ENCODE results near the gene USP32.

GRCh38 chr17:60353773-60354172, 38.2 kb downstream of the USP32 start:
- TF ChIP-seq CTCF (optimal IDR thresholded peaks at IDR 0.05 in 1 of 3, IDR thresholded peaks at IDR 0.05 in 1 of 3, conservative IDR thresholded peaks at IDR 0.05 in 1 of 3; ENCODE audit: extremely low read depth in 1 of 3, insufficient read depth in 2 of 3, low read length in 3 of 3) (no peak), EZH2 (IDR thresholded peaks at IDR 0.05; ENCODE audit: low read length) (no peak)
